GM21367 (cell line): ENCODE measurements around the gene CRIM1.

Experiments
- ATAC-seq: cut with Tn5 transposase; IDR thresholded peaks from one replicate; pipeline ENCODE4 v1.9.1; 2021; ENCODE audit not compliant: unreplicated experiment

Gene CRIM1

GRCh38 chr2:36451512-36451911, 95.9 kb downstream of the CRIM1 start:
- no peak for ATAC-seq

- no peak for ATAC-seq
Observed at GRCh38 chr2:36452260-36452659, 96.7 kb downstream of the CRIM1 start.

GRCh38 chr2:36453652-36454051, 98.1 kb downstream of the CRIM1 start:
- no peak for ATAC-seq

- ATAC-seq: no peak
Observed at GRCh38 chr2:36455011-36455410, 99.4 kb downstream of the CRIM1 start.

- no peak for ATAC-seq
Observed at GRCh38 chr2:36455788-36456187, 100.2 kb downstream of the CRIM1 start.

GRCh38 chr2:36456227-36457175, 100.9 kb downstream of the CRIM1 start:
- no peak for ATAC-seq

GRCh38 chr2:36458106-36458505, 102.5 kb downstream of the CRIM1 start:
- no peak for ATAC-seq

GRCh38 chr2:36459725-36460137, 104.2 kb downstream of the CRIM1 start:
- ATAC-seq: no peak

GRCh38 chr2:36461039-36461681, 105.6 kb downstream of the CRIM1 start:
- ATAC-seq: peak; percentile 78

- ATAC-seq: no peak
Observed at GRCh38 chr2:36462311-36462935, 106.8 kb downstream of the CRIM1 start.

- ATAC-seq: no peak
Observed at GRCh38 chr2:36463365-36463764, 107.8 kb downstream of the CRIM1 start.

- no peak for ATAC-seq
Observed at GRCh38 chr2:36464006-36464721, 108.6 kb downstream of the CRIM1 start.

- no peak for ATAC-seq
Observed at GRCh38 chr2:36466135-36466534, 110.6 kb downstream of the CRIM1 start.

- ATAC-seq: no peak
Observed at GRCh38 chr2:36468463-36469105, 113.0 kb downstream of the CRIM1 start.

- ATAC-seq: no peak
Observed at GRCh38 chr2:36469106-36469477, 113.5 kb downstream of the CRIM1 start.

- no peak for ATAC-seq
Observed at GRCh38 chr2:36469710-36470109, 114.1 kb downstream of the CRIM1 start.

- ATAC-seq: no peak
Observed at GRCh38 chr2:36473230-36473629, 117.7 kb downstream of the CRIM1 start.

GRCh38 chr2:36476411-36476810, 120.8 kb downstream of the CRIM1 start:
- ATAC-seq: no peak

GRCh38 chr2:36477315-36477714, 121.7 kb downstream of the CRIM1 start:
- no peak for ATAC-seq

GRCh38 chr2:36477746-36478145, 122.2 kb downstream of the CRIM1 start:
- no peak for ATAC-seq

- no peak for ATAC-seq
Observed at GRCh38 chr2:36478332-36478738, 122.8 kb downstream of the CRIM1 start.
